IMR-90 (cell line): Measurements from ENCODE around the gene ZNF124. TPM values are rescaled to one million over a fixed set of nuclear protein-coding genes. Genes with fewer than 3 reads are reported as not detected.
"Not testable (repeated sequence)": the region's sequence is repeated elsewhere in the genome, so short reads cannot be mapped to it uniquely, and the experiment has no call there.

Source experiments
- ATAC-seq: fragments of 200-7000 bp; cut with Tn5 transposase; 2 replicates; pipeline ENCODE4 v1.9.1; 2020; ENCODE audit warnings: low read depth, mild to moderate bottlenecking, moderate library complexity
- BruUV-seq: library from RNA; stranded (reverse); fragments of 400-500 nt; replicated peaks from 2 replicates; lab custom pipeline; 2021; lab: Mats Ljungman, UMichigan
- CTCF ChIA-PET: fragments of 300-600 bp; formaldehyde crosslinking; extraction: SDS; loops from one replicate; lab custom pipeline; 2021; ENCODE audit warnings: antibody characterized with exemption; lab: Yijun Ruan, JAX
- POLR2A ChIA-PET: fragments of 300-600 bp; sonication (Branson Sonifier 250); formaldehyde crosslinking; loops from one replicate; lab custom pipeline; 2022; ENCODE audit warnings: antibody characterized with exemption; ENCODE audit not compliant: unreplicated experiment; lab: Charles Lee
- DNase-seq: peaks from one replicate; pipeline ENCODE4 v3.0.0; 2013
- H2AFZ ChIP-seq: replicated peaks from 2 replicates; pipeline ENCODE3; 2013; ENCODE audit warnings: low read length, mild to moderate bottlenecking; ENCODE audit not compliant: poor library complexity
- H2AK5ac ChIP-seq: 2 replicates; pipeline ENCODE4 v1.6.1; 2013; ENCODE audit warnings: low read depth, low read length, inconsistent platforms
- H2AK9ac ChIP-seq: replicated peaks from 2 replicates; pipeline ENCODE3; 2013; ENCODE audit warnings: mild to moderate bottlenecking, low read depth, low read length, moderate library complexity; ENCODE audit not compliant: poor library complexity
- H2BK120ac ChIP-seq: 2 replicates; pipeline ENCODE4 v1.6.1; 2013; ENCODE audit warnings: low read depth, low read length, inconsistent platforms
- H2BK15ac ChIP-seq: 3 replicates; pipeline ENCODE4 v1.6.1; 2013; ENCODE audit warnings: low read depth, low read length, inconsistent platforms
- H2BK20ac ChIP-seq: 2 replicates; pipeline ENCODE4 v1.6.1; 2013; ENCODE audit warnings: low read depth, mild to moderate bottlenecking, inconsistent platforms, low read length, moderate library complexity
- H2BK5ac ChIP-seq: 2 replicates; pipeline ENCODE4 v1.6.1; 2013; ENCODE audit warnings: mild to moderate bottlenecking, low read depth, low read length, inconsistent platforms; ENCODE audit not compliant: poor library complexity, severe bottlenecking
- H3K14ac ChIP-seq: replicated peaks from 2 replicates; pipeline ENCODE4 v1.6.1; 2013; ENCODE audit warnings: low read depth, low read length, inconsistent platforms
- H3K18ac ChIP-seq: 2 replicates; pipeline ENCODE4 v1.6.1; 2013; ENCODE audit warnings: low read depth, low read length, control low read depth
- H3K23ac ChIP-seq: 2 replicates; pipeline ENCODE4 v1.6.1; 2013; ENCODE audit warnings: low read depth, low read length, inconsistent platforms
- H3K27ac ChIP-seq: 2 replicates; pipeline ENCODE4 v1.5.1; 2013; ENCODE audit warnings: mild to moderate bottlenecking, control low read depth, low read length; ENCODE audit not compliant: insufficient read depth
- H3K27me3 ChIP-seq: 2 replicates; pipeline ENCODE4 v1.6.1; 2013; ENCODE audit warnings: low read length; ENCODE audit not compliant: control insufficient read depth, insufficient read depth
- H3K36me3 ChIP-seq: 2 replicates; pipeline ENCODE4 v1.6.1; 2013; ENCODE audit warnings: low read length, mixed read lengths; ENCODE audit not compliant: control insufficient read depth, insufficient read depth
- H3K4ac ChIP-seq: 2 replicates; pipeline ENCODE4 v1.6.1; 2013; ENCODE audit warnings: low read depth, low read length, inconsistent platforms
- H3K4me1 ChIP-seq: 2 replicates; pipeline ENCODE4 v1.6.1; 2013; ENCODE audit warnings: low read length, mixed read lengths; ENCODE audit not compliant: control insufficient read depth, insufficient read depth
- H3K4me2 ChIP-seq: 2 replicates; pipeline ENCODE4 v1.6.1; 2013; ENCODE audit warnings: low read depth, mild to moderate bottlenecking, control low read depth, low read length, moderate library complexity
- H3K4me3 ChIP-seq: 2 replicates; pipeline ENCODE4 v1.5.1; 2013; ENCODE audit warnings: low read depth, mild to moderate bottlenecking, control low read depth, low read length, moderate library complexity; ENCODE audit not compliant: insufficient read depth
- H3K56ac ChIP-seq: 2 replicates; pipeline ENCODE4 v1.6.1; 2013; ENCODE audit warnings: low read length, inconsistent platforms; ENCODE audit not compliant: insufficient read depth; ENCODE audit errors: extremely low read depth
- H3K79me1 ChIP-seq, 2 experiments: 2 replicates each; pipeline ENCODE4 v1.6.1; 2013; ENCODE audit warnings: low read length in 2 of 2, inconsistent platforms in 1 of 2, low read depth in 1 of 2
- H3K9ac ChIP-seq: 2 replicates; pipeline ENCODE4 v1.6.1; 2013; ENCODE audit warnings: low read depth, low read length, control low read depth
- H3K9me1 ChIP-seq: 2 replicates; pipeline ENCODE4 v1.6.1; 2013; ENCODE audit warnings: low read length, inconsistent platforms; ENCODE audit not compliant: insufficient read depth
- H3K9me3 ChIP-seq: 2 replicates; pipeline ENCODE4 v1.6.1; 2013; ENCODE audit warnings: low read length; ENCODE audit not compliant: control insufficient read depth, insufficient read depth
- H4K20me1 ChIP-seq: 2 replicates; pipeline ENCODE4 v1.6.1; 2013; ENCODE audit warnings: low read length, inconsistent platforms; ENCODE audit not compliant: insufficient read depth
- H4K5ac ChIP-seq: 2 replicates; pipeline ENCODE4 v1.6.1; 2013; ENCODE audit warnings: mild to moderate bottlenecking, low read depth, low read length, control low read depth
- H4K8ac ChIP-seq, 2 experiments: 2 replicates each; pipeline ENCODE4 v1.6.1; 2013; ENCODE audit warnings: low read depth in 2 of 2, low read length in 2 of 2, control low read depth in 1 of 2, inconsistent platforms in 1 of 2
- H4K91ac ChIP-seq: 2 replicates; pipeline ENCODE4 v1.6.1; 2013; ENCODE audit warnings: low read depth, low read length, inconsistent platforms; ENCODE audit not compliant: insufficient read depth
- FOS ChIP-seq: fragments of 150-350 bp; IDR thresholded peaks from 2 replicates; pipeline ENCODE4 v1.6.1; 2016; ENCODE audit warnings: low read depth, low read length
- RFX5 ChIP-seq: IDR thresholded peaks from 2 replicates; pipeline ENCODE4 v1.8.0; 2012; ENCODE audit warnings: low read depth, mild to moderate bottlenecking, low read length, moderate library complexity
- WGBS, 2 experiments: methylation state at CpG; one replicate each; pipeline versions ENCODE4 v1.1.5 to v1.1.7; 2013; ENCODE audit warnings: missing lambda C conversion rate in 2 of 2; ENCODE audit not compliant: insufficient read length in 1 of 2; ENCODE audit errors: extremely low coverage in 2 of 2; 5-methylcytosine and 5-hydroxymethylcytosine counted together
- dilution Hi-C: fragments of 300-500 bp; cut with HindIII; formaldehyde crosslinking; loops from one replicate; pipeline ENCODE4 v1.14.3; 2018; ENCODE audit warnings: low sequenced_read_pairs; ENCODE audit not compliant: unreplicated experiment
- in situ Hi-C: fragments of 300-500 bp; cut with MboI; formaldehyde crosslinking; loops from 3 replicates; pipeline ENCODE4 v1.14.3; 2019; ENCODE audit warnings: low sequenced_read_pairs, inconsistent platforms, mixed read lengths
- intact Hi-C: fragments of 100-400 bp; cut with micrococcal nuclease; formaldehyde crosslinking; loops from 2 replicates; pipeline ENCODE4 v1.10.0; 2022
- polyA plus RNA-seq, 3 experiments: library from polyadenylated mRNA; depleted of rRNA; stranded (reverse); fragments of >200 nt; gene quantifications; 2 replicates each; pipeline ENCODE4 v1.2.3, GENCODE V29; 2012; ENCODE audit warnings: low replicate concordance in 1 of 3
- total RNA-seq: library from RNA; depleted of rRNA; stranded (reverse); fragments of >200 nt; gene quantifications from 2 replicates; pipeline ENCODE4 v1.2.3, GENCODE V29; 2012

ZNF124 gene
- total and polyA plus RNA-seq, 2 of the 4 experiments (the other 2 are of a cell fraction), result 3.2 to 89.3 TPM

DNA sequence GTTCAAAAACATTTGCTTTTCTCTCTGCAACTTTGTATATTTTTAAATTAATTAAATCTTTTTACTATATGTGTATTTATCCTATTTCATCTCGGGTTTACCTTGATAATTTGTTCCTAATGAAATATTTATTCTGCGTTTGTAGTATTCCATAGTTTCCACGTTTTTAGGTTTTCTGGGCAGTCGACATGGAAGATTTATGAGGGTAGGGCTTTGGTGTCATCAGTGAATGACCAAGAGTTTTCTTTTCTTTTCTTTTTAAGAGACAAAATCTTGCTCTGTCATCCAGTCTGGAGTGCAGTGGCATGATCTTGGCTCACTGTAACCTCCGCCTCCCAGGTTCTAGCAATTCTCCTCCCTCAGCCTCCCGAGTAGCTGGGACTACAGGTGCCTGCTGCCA, 50.4 kb downstream of the ZNF124 start:
- Histone ChIP-seq H3K4ac (no peak overlapping the region), H3K56ac (no peak overlapping the region), H3K9me3 (no peaks in the 10 kb centered on the region), H3K9me1 (no peaks in the 10 kb centered on the region), H3K9ac (no peak overlapping the region), H2BK5ac (no peak overlapping the region), H4K91ac (no peak overlapping the region), H2AK9ac (no peak overlapping the region), H3K4me2 (no peak overlapping the region), H3K27me3 (no peaks in the 10 kb centered on the region), H3K79me1 (no peaks in the 10 kb centered on the region), H3K4me1 (no peaks in the 10 kb centered on the region), H4K8ac (no peak overlapping the region), H2AK5ac (no peak overlapping the region), H3K27ac (no peak overlapping the region), H3K36me3 (no peaks in the 10 kb centered on the region), H3K23ac (no peak overlapping the region), H3K14ac (no peak overlapping the region), H2BK120ac (no peak overlapping the region), H4K5ac (no peak overlapping the region), H3K4me3 (no peak overlapping the region), H3K18ac (no peak overlapping the region), H4K20me1 (no peaks in the 10 kb centered on the region), H2BK20ac (no peak overlapping the region), H2AFZ (no peak overlapping the region), H2BK15ac (no peak overlapping the region)
- ChIA-PET CTCF (no interaction called here), POLR2A (no interaction called here)
- TF ChIP-seq FOS, result no peak
- no peak for TF ChIP-seq RFX5
- dilution Hi-C loops (no loop called here), intact Hi-C loops (no loop called here), in situ Hi-C loops (no loop called here)
- no TSS peak for BruUV-seq
- ATAC-seq (no peak), DNase-seq (no peak)
- no CpG with 5 or more reads among the region's 6 CpGs for WGBS, 2 experiments

DNA sequence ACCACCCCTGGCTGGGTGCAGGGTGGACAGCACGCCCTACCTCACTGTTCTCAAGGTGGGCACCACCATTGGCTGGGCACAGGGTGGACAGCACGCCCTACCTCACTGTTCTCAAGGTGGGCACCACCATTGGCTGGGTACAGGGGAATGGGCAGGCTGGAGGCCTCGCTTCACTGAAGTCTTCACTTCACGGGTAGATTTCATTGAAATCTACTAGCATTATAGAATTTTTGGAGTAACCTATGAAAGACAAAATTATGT, 51.5 kb downstream of the ZNF124 start:
- H3K4me2 ChIP-seq, H2BK120ac ChIP-seq, H3K9me1 ChIP-seq, H3K4me1 ChIP-seq, BruUV-seq, dilution Hi-C loops, H3K14ac ChIP-seq, H4K5ac ChIP-seq, H3K79me1 ChIP-seq, H3K18ac ChIP-seq, H2BK20ac ChIP-seq, H2AFZ ChIP-seq, H2BK5ac ChIP-seq, CTCF ChIA-PET, H2BK15ac ChIP-seq, ATAC-seq, DNase-seq, H3K56ac ChIP-seq, intact Hi-C loops, H3K36me3 ChIP-seq, H3K4me3 ChIP-seq, H2AK5ac ChIP-seq, H4K20me1 ChIP-seq, H3K4ac ChIP-seq, H4K91ac ChIP-seq, H3K9me3 ChIP-seq, H4K8ac ChIP-seq, H2AK9ac ChIP-seq, H3K9ac ChIP-seq, H3K23ac ChIP-seq, in situ Hi-C loops, H3K27me3 ChIP-seq, H3K27ac ChIP-seq, POLR2A ChIA-PET: not testable (repeated sequence)
- 100% methylated on average over 1 of the region's 4 CpGs; no CpG with 5 or more reads in 1 of the 2 experiments for WGBS, 2 experiments
